DOHH2 (cell line): ENCODE measurements around the gene FECH.
"Not testable (repeated sequence)": the region's sequence is repeated elsewhere in the genome, so short reads cannot be mapped to it uniquely, and the experiment has no call there.

ENCODE experiments used
- H3F3A ChIP-seq: fragments of 200-600 bp; sonication (generic), shearing (Covaris generic); 2 replicates; pipeline ENCODE4 v1.6.0; 2016; ENCODE audit warnings: antibody characterized with exemption, mild to moderate bottlenecking; ENCODE audit not compliant: control insufficient read depth, insufficient read depth
- H3K27ac ChIP-seq: fragments of 200-600 bp; sonication (generic); 2 replicates; pipeline ENCODE4 v1.5.1; 2014; ENCODE audit warnings: low read depth, mild to moderate bottlenecking, low read length, moderate library complexity
- H3K27me3 ChIP-seq: fragments of 200-600 bp; sonication (generic); 2 replicates; pipeline ENCODE4 v1.6.1; 2014; ENCODE audit warnings: mild to moderate bottlenecking, low read length, mixed read lengths; ENCODE audit not compliant: control insufficient read depth
- H3K36me3 ChIP-seq: fragments of 200-600 bp; sonication (generic); 2 replicates; pipeline ENCODE4 v1.6.1; 2014; ENCODE audit warnings: mild to moderate bottlenecking, low read length, moderate library complexity, mixed read lengths; ENCODE audit not compliant: control insufficient read depth
- H3K4me1 ChIP-seq: fragments of 200-600 bp; sonication (generic); 2 replicates; pipeline ENCODE4 v1.6.1; 2014; ENCODE audit warnings: mild to moderate bottlenecking, low read length, mixed read lengths; ENCODE audit not compliant: control insufficient read depth
- H3K4me2 ChIP-seq: fragments of 200-600 bp; sonication (generic); 2 replicates; pipeline ENCODE4 v1.6.0; 2014; ENCODE audit warnings: mild to moderate bottlenecking, low read length, moderate library complexity
- H3K4me3 ChIP-seq: fragments of 200-600 bp; sonication (generic); 2 replicates; pipeline ENCODE4 v1.5.1; 2014; ENCODE audit warnings: mild to moderate bottlenecking, low read length, mixed read lengths
- H3K79me2 ChIP-seq: fragments of 200-600 bp; sonication (generic); 2 replicates; pipeline ENCODE4 v1.6.1; 2014; ENCODE audit warnings: mild to moderate bottlenecking, low read length, mixed read lengths; ENCODE audit not compliant: control insufficient read depth
- H3K9me2 ChIP-seq: fragments of 200-600 bp; sonication (generic); replicated peaks from 2 replicates; pipeline ENCODE4 v1.6.1; 2014; ENCODE audit warnings: mild to moderate bottlenecking, low read length, mixed read lengths; ENCODE audit not compliant: control insufficient read depth
- H3K9me3 ChIP-seq: fragments of 200-600 bp; sonication (generic); 2 replicates; pipeline ENCODE4 v1.6.1; 2014; ENCODE audit warnings: antibody characterized with exemption, low read length, mixed read lengths; ENCODE audit not compliant: control insufficient read depth, insufficient read depth
- H4K20me1 ChIP-seq: fragments of 200-600 bp; sonication (generic); 2 replicates; pipeline ENCODE4 v1.6.0; 2014; ENCODE audit warnings: low read depth, mild to moderate bottlenecking, antibody characterized with exemption, low read length, moderate library complexity; ENCODE audit not compliant: control insufficient read depth, insufficient read depth
- EZH2phosphoT487 ChIP-seq: fragments of 200-600 bp; sonication (generic); IDR thresholded peaks from 2 replicates; pipeline ENCODE4 v1.6.1; 2017; ENCODE audit warnings: borderline replicate concordance, mild to moderate bottlenecking, antibody characterized with exemption, low read length, moderate library complexity, mixed read lengths
- TF ChIP-seq, protein P1 (sequence below): fragments of 200-600 bp; sonication (generic); IDR thresholded peaks from one replicate; pipeline ENCODE4 v1.5.1; 2014; ENCODE audit warnings: antibody characterized with exemption, mild to moderate bottlenecking, low read depth, low read length; ENCODE audit not compliant: poor library complexity, severe bottlenecking

Gene FECH

GRCh38 chr18:57527556-57528229 is 58.8 kb downstream of the FECH start:
- no peaks in the 10 kb centered on the region for H4K20me1 ChIP-seq
- TF ChIP-seq, protein P1, sequence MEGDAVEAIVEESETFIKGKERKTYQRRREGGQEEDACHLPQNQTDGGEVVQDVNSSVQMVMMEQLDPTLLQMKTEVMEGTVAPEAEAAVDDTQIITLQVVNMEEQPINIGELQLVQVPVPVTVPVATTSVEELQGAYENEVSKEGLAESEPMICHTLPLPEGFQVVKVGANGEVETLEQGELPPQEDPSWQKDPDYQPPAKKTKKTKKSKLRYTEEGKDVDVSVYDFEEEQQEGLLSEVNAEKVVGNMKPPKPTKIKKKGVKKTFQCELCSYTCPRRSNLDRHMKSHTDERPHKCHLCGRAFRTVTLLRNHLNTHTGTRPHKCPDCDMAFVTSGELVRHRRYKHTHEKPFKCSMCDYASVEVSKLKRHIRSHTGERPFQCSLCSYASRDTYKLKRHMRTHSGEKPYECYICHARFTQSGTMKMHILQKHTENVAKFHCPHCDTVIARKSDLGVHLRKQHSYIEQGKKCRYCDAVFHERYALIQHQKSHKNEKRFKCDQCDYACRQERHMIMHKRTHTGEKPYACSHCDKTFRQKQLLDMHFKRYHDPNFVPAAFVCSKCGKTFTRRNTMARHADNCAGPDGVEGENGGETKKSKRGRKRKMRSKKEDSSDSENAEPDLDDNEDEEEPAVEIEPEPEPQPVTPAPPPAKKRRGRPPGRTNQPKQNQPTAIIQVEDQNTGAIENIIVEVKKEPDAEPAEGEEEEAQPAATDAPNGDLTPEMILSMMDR: no peak
- no peak for TF ChIP-seq EZH2phosphoT487

DNA sequence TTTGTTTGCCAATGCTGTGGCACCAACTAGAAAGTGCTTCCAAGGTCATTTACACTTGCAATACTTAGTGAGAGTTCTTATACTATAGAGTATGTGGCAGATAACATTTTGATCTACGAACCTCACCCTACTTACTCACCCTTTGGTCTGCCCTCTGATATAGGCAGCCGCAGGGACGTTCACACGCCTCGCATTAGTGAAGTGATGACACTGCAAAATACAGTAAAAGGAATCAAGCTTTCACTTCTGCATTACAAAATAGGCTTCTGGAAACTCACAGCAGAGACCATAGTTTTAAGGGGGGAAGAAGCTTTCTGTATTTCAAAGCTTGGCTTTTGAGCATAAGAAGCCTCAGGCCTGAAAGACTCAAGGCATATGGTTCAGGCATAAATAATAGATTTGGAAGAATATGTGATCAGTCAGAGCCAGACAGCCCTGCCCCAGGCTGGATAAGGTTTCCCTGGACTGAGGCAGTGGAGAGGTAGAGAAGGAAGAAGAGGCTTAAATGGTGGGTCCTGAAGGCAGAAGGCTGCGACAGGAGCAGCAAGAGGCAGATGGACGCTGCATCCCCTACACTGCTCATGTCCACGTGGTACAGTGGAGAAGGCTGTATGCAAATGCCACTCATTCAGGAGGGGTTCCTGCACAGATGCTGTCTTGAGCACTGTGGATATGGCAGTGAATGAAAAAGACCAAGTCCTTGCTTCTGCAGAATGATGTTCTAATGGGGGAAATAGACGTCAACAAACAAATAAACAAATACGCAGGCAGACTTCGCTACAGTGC is 63.1 kb downstream of the FECH start:
- no peaks in the 10 kb centered on the region; the same call in 1 of the 2 replicates for H3K9me2 ChIP-seq
- H3K4me2 ChIP-seq: no peak overlapping the region
- no peaks in the 10 kb centered on the region for H3K9me3 ChIP-seq
- TF ChIP-seq EZH2phosphoT487: no peak
- TF ChIP-seq, protein P1: no peak
- H3F3A ChIP-seq: no peaks in the 10 kb centered on the region
- peaks cover 8% of the 10 kb centered on the region for H3K4me1 ChIP-seq
- H3K4me3 ChIP-seq: no peak overlapping the region
- no peak overlapping the region for H3K27ac ChIP-seq
- peaks cover 8% of the 10 kb centered on the region; the same call in 1 of the 2 replicates for H3K27me3 ChIP-seq
- H4K20me1 ChIP-seq: no peaks in the 10 kb centered on the region
- no peaks in the 10 kb centered on the region for H3K36me3 ChIP-seq
- H3K79me2 ChIP-seq: no peaks in the 10 kb centered on the region

More at GRCh38 chr18:57527556-57528229, 58.8 kb downstream of the FECH start:
- Histone ChIP-seq H3K4me1 (peaks cover 8% of the 10 kb centered on the region), H3K36me3 (no peaks in the 10 kb centered on the region), H3K4me3 (no peak overlapping the region), H3K27ac (no peak overlapping the region), H3F3A (no peaks in the 10 kb centered on the region), H3K27me3 (peaks cover 3% of the 10 kb centered on the region; the same call in 1 of the 2 replicates), H3K79me2 (no peaks in the 10 kb centered on the region), H3K4me2 (no peak overlapping the region), H3K9me3 (no peaks in the 10 kb centered on the region), H3K9me2 (no peaks in the 10 kb centered on the region; the same call in 1 of the 2 replicates)

- H3K27ac ChIP-seq, H3K36me3 ChIP-seq, H3K9me2 ChIP-seq, H4K20me1 ChIP-seq, H3K27me3 ChIP-seq, H3K4me2 ChIP-seq, H3K9me3 ChIP-seq, H3K4me1 ChIP-seq, H3F3A ChIP-seq, H3K4me3 ChIP-seq, H3K79me2 ChIP-seq: not testable (repeated sequence)
Observed at GRCh38 chr18:57522348-57522747, 64.2 kb downstream of the FECH start.
